ENCODE results near the gene CHI3L1. TPM values are rescaled to one million over a fixed set of nuclear protein-coding genes. Genes with fewer than 3 reads are reported as not detected.

The CHI3L1 gene
- total RNA-seq, 4 donors from 2014 or later: 7.3 to 625 (median 33.2) TPM

GRCh38 chr1:203197625-203198024 is 11.1 kb upstream of the CHI3L1 start:
- TF ChIP-seq CTCF (IDR thresholded peaks at IDR 0.05; ENCODE audit: low read depth): no peak

GRCh38 chr1:203196371-203196770 is 9.9 kb upstream of the CHI3L1 start:
- TF ChIP-seq CTCF (IDR thresholded peaks at IDR 0.05; ENCODE audit: low read depth): no peak

- no peak for TF ChIP-seq CTCF (IDR thresholded peaks at IDR 0.05; ENCODE audit: low read depth)
Measured at GRCh38 chr1:203190949-203191348, 4.4 kb upstream of the CHI3L1 start.

GRCh38 chr1:203189951-203190352 is 3.4 kb upstream of the CHI3L1 start:
- no peak for TF ChIP-seq CTCF (IDR thresholded peaks at IDR 0.05; ENCODE audit: low read depth)

GRCh38 chr1:203188686-203189232 is 2.3 kb upstream of the CHI3L1 start:
- no peak for TF ChIP-seq CTCF (IDR thresholded peaks at IDR 0.05; ENCODE audit: low read depth)

GRCh38 chr1:203187689-203188264 is 1.3 kb upstream of the CHI3L1 start:
- no peak for TF ChIP-seq CTCF (IDR thresholded peaks at IDR 0.05; ENCODE audit: low read depth)

- TF ChIP-seq CTCF (IDR thresholded peaks at IDR 0.05; ENCODE audit: low read depth): no peak
Measured at GRCh38 chr1:203187304-203187685, 791 bp upstream of the CHI3L1 start.

Measured in subcutaneous adipose tissue (tissue), 4 donors.